GM13977 (cell line): Measurements from ENCODE around the gene GGT7.

Experiments
- DNase-seq: peaks from one replicate; pipeline ENCODE4 v3.0.0; 2012; ENCODE audit warnings: low spot score
- CTCF ChIP-seq: IDR thresholded peaks from 2 replicates; pipeline ENCODE4 v1.5.1; 2012; ENCODE audit warnings: mild to moderate bottlenecking, control low read depth; ENCODE audit not compliant: insufficient read depth; ENCODE audit errors: extremely low read depth, missing control alignments
- in situ Hi-C: fragments of 300-500 bp; cut with MboI; formaldehyde crosslinking; loops from one replicate; pipeline ENCODE4 v1.12.0; 2022; ENCODE audit warnings: low sequenced_read_pairs, low pct_unique_long_range_greater_than_20kb, mixed read lengths, inconsistent platforms; ENCODE audit not compliant: unreplicated experiment

The GGT7 gene

GRCh38 chr20:34798328-34798727 lies 74.3 kb downstream of the GGT7 start:
- in situ Hi-C loops: no loop called here
- no peak for DNase-seq
- no peak for TF ChIP-seq CTCF

GRCh38 chr20:34797012-34797995 lies 75.4 kb downstream of the GGT7 start:
- no peak for DNase-seq
- in situ Hi-C loops: no loop called here

More at GRCh38 chr20:34797012-34797995, 75.4 kb downstream of the GGT7 start:
- TF ChIP-seq CTCF: no peak
